H9 (cell line): ENCODE results near the gene NFIL3. TPM values are rescaled to one million over a fixed set of nuclear protein-coding genes. Genes with fewer than 3 reads are reported as not detected.

Experiments used
- DNase-seq: peaks from one replicate; pipeline ENCODE4 v3.0.0-alpha.2; 2017
- H2AFZ ChIP-seq: one replicate; pipeline ENCODE4 v1.6.1; 2013; ENCODE audit warnings: mild to moderate bottlenecking, low read length, control low read depth, moderate library complexity
- H2AK5ac ChIP-seq: 2 replicates; pipeline ENCODE4 v1.6.1; 2013; ENCODE audit warnings: low read length, control low read depth, mixed read lengths; ENCODE audit not compliant: insufficient read length
- H2BK120ac ChIP-seq: one replicate; pipeline ENCODE4 v1.6.1; 2013; ENCODE audit warnings: low read depth, mild to moderate bottlenecking, low read length, control low read depth, inconsistent platforms; ENCODE audit not compliant: poor library complexity, severe bottlenecking
- H2BK12ac ChIP-seq: 2 replicates; pipeline ENCODE4 v1.6.1; 2013; ENCODE audit warnings: low read length, control low read depth, mixed read lengths, low read depth; ENCODE audit not compliant: insufficient read length
- H2BK15ac ChIP-seq: 2 replicates; pipeline ENCODE4 v1.6.1; 2013; ENCODE audit warnings: low read depth, low read length, control low read depth
- H2BK20ac ChIP-seq: one replicate; pipeline ENCODE4 v1.6.1; 2013; ENCODE audit warnings: low read depth, mild to moderate bottlenecking, low read length, control low read depth, inconsistent platforms; ENCODE audit not compliant: poor library complexity, severe bottlenecking
- H2BK5ac ChIP-seq: 2 replicates; pipeline ENCODE4 v1.6.1; 2013; ENCODE audit warnings: low read length, control low read depth, mixed read lengths; ENCODE audit not compliant: insufficient read length
- H3K14ac ChIP-seq: 2 replicates; pipeline ENCODE4 v1.6.1; 2013; ENCODE audit warnings: low read length, control low read depth; ENCODE audit not compliant: insufficient read depth
- H3K18ac ChIP-seq: 2 replicates; pipeline ENCODE4 v1.6.1; 2013; ENCODE audit warnings: low read depth, mild to moderate bottlenecking, mixed read lengths, low read length, control low read depth; ENCODE audit not compliant: insufficient read length
- H3K23ac ChIP-seq: 2 replicates; pipeline ENCODE4 v1.6.1; 2013; ENCODE audit warnings: low read length, control low read depth, mixed read lengths, low read depth; ENCODE audit not compliant: insufficient read length
- H3K23me2 ChIP-seq: 2 replicates; pipeline ENCODE4 v1.6.1; 2013; ENCODE audit warnings: low read depth, mild to moderate bottlenecking, mixed read lengths, low read length, control low read depth; ENCODE audit not compliant: insufficient read length, poor library complexity, severe bottlenecking
- H3K27ac ChIP-seq: 2 replicates; pipeline ENCODE4 v1.5.1; 2013; ENCODE audit warnings: low read length, control low read depth, mixed read lengths, low read depth; ENCODE audit not compliant: insufficient read length
- H3K27me3 ChIP-seq: 2 replicates; pipeline ENCODE4 v1.6.1; 2013; ENCODE audit warnings: low read length, control low read depth, inconsistent platforms; ENCODE audit not compliant: insufficient read depth
- H3K4ac ChIP-seq: 2 replicates; pipeline ENCODE4 v1.6.1; 2013; ENCODE audit warnings: low read depth, mild to moderate bottlenecking, control low read depth, inconsistent platforms, low read length, moderate library complexity
- H3K4me1 ChIP-seq: 2 replicates; pipeline ENCODE4 v1.6.1; 2013; ENCODE audit warnings: low read length, control low read depth, inconsistent platforms; ENCODE audit not compliant: insufficient read depth
- H3K4me2 ChIP-seq: 2 replicates; pipeline ENCODE4 v1.6.1; 2013; ENCODE audit warnings: low read length, control low read depth, mixed read lengths; ENCODE audit not compliant: insufficient read length, insufficient read depth
- H3K56ac ChIP-seq: 2 replicates; pipeline ENCODE4 v1.6.1; 2013; ENCODE audit warnings: low read depth, mild to moderate bottlenecking, mixed read lengths, low read length, control low read depth; ENCODE audit not compliant: insufficient read length
- H3K79me1 ChIP-seq: 2 replicates; pipeline ENCODE4 v1.6.1; 2013; ENCODE audit warnings: low read depth, mild to moderate bottlenecking, moderate library complexity, low read length, control low read depth, inconsistent platforms; ENCODE audit not compliant: insufficient read depth, poor library complexity, severe bottlenecking
- H3K79me2 ChIP-seq: 2 replicates; pipeline ENCODE4 v1.6.1; 2013; ENCODE audit warnings: low read length, control low read depth, inconsistent platforms; ENCODE audit not compliant: insufficient read depth
- H3K9ac ChIP-seq: 2 replicates; pipeline ENCODE4 v1.6.1; 2013; ENCODE audit warnings: low read length, control low read depth, mixed read lengths; ENCODE audit not compliant: insufficient read length; ENCODE audit errors: extremely low read depth
- H3K9me3 ChIP-seq: one replicate; pipeline ENCODE4 v1.6.1; 2013; ENCODE audit warnings: low read depth, low read length, inconsistent platforms; ENCODE audit not compliant: control insufficient read depth
- H3T11ph ChIP-seq: one replicate; pipeline ENCODE4 v1.6.1; 2013; ENCODE audit warnings: mild to moderate bottlenecking, low read length, control low read depth, inconsistent platforms
- H4K20me1 ChIP-seq: one replicate; pipeline ENCODE4 v1.6.1; 2013; ENCODE audit not compliant: control insufficient read depth, insufficient read length, insufficient read depth
- H4K5ac ChIP-seq: 2 replicates; pipeline ENCODE4 v1.6.1; 2013; ENCODE audit warnings: low read depth, mild to moderate bottlenecking, mixed read lengths, low read length, control low read depth; ENCODE audit not compliant: insufficient read length
- H4K8ac ChIP-seq: replicated peaks from 2 replicates; pipeline ENCODE4 v1.6.1; 2013; ENCODE audit warnings: low read length, control low read depth, mixed read lengths, low read depth; ENCODE audit not compliant: insufficient read length
- H4K91ac ChIP-seq: 2 replicates; pipeline ENCODE4 v1.6.1; 2013; ENCODE audit warnings: low read depth, mild to moderate bottlenecking, moderate library complexity, mixed read lengths, low read length, control low read depth; ENCODE audit not compliant: insufficient read length
- H3K27ac Mint-ChIP-seq, 3 experiments: 2 replicates in 2 of 3; 3 replicates in 1 of 3; pipeline ENCODE4 v1.8.0; 2020 to 2021; ENCODE audit warnings: mixed read lengths in 3 of 3, mild to moderate bottlenecking in 1 of 3, moderate library complexity in 1 of 3
- H3K27me3 Mint-ChIP-seq: 2 replicates; pipeline ENCODE4 v1.8.0; 2021; ENCODE audit warnings: low read depth, mild to moderate bottlenecking, moderate library complexity, mixed read lengths
- H3K36me3 Mint-ChIP-seq, 3 experiments: 2 replicates in 2 of 3; 3 replicates in 1 of 3; pipeline ENCODE4 v1.8.0; 2020 to 2021; ENCODE audit warnings: low read depth in 3 of 3, mixed read lengths in 3 of 3; ENCODE audit not compliant: insufficient read depth in 1 of 3
- H3K4me1 Mint-ChIP-seq, 2 experiments: 2 replicates each; pipeline ENCODE4 v1.8.0; 2020; ENCODE audit warnings: mixed read lengths in 2 of 2
- H3K4me3 Mint-ChIP-seq, 2 experiments: 2 replicates in 1 of 2; 3 replicates in 1 of 2; pipeline ENCODE4 v1.8.0; 2020 to 2021; ENCODE audit warnings: mild to moderate bottlenecking in 2 of 2, mixed read lengths in 2 of 2, moderate library complexity in 1 of 2
- H3K9me3 Mint-ChIP-seq, 2 experiments: 2 replicates in 1 of 2; 3 replicates in 1 of 2; pipeline ENCODE4 v1.8.0; 2020; ENCODE audit warnings: mild to moderate bottlenecking in 2 of 2, mixed read lengths in 2 of 2, moderate library complexity in 1 of 2
- CTCF ChIP-seq: fragments of 200-600 bp; sonication (generic); conservative IDR thresholded peaks from 3 replicates; pipeline ENCODE4 v1.8.0; 2021; ENCODE audit warnings: antibody characterized with exemption, mild to moderate bottlenecking
- WGBS: extraction: QIAGEN DNeasy Blood & Tissue Kit; methylation state at CpG from one replicate; pipeline ENCODE4 v1.1.7; 2013; ENCODE audit warnings: missing lambda C conversion rate, low lambda C conversion rate, mixed read lengths; ENCODE audit not compliant: insufficient read length; ENCODE audit errors: extremely low coverage; 5-methylcytosine and 5-hydroxymethylcytosine counted together
- total RNA-seq: library from RNA; stranded (reverse); gene quantifications from 2 replicates; pipeline ENCODE4 v1.2.1, GENCODE V29; 2021

NFIL3 gene
- total RNA-seq, 1 experiment from 2014 or later: 8.4 TPM

GRCh38 chr9:91451431-91452270 lies 28.0 kb upstream of the NFIL3 start:
- Histone ChIP-seq H2BK120ac (no peak overlapping the region), H4K91ac (no peak overlapping the region), H3K9ac (no peak overlapping the region), H3K18ac (no peak overlapping the region), H2AK5ac (no peak overlapping the region), H2BK5ac (no peak overlapping the region), H3K4me1 (no peaks in the 10 kb centered on the region), H3K4me2 (no peak overlapping the region), H4K5ac (no peak overlapping the region), H2AFZ (no peak overlapping the region), H2BK12ac (no peak overlapping the region), H3K79me2 (no peaks in the 10 kb centered on the region), H3K56ac (no peak overlapping the region), H3K23ac (no peak overlapping the region), H2BK20ac (no peak overlapping the region), H4K8ac (no peak overlapping the region), H3K27me3 (no peaks in the 10 kb centered on the region), H3K23me2 (no peaks in the 10 kb centered on the region), H3T11ph (no peak overlapping the region), H3K79me1 (no peaks in the 10 kb centered on the region), H3K9me3 (no peaks in the 10 kb centered on the region), H3K27ac (no peak overlapping the region), H2BK15ac (no peak overlapping the region), H4K20me1 (no peaks in the 10 kb centered on the region), H3K14ac (no peak overlapping the region), H3K4ac (no peak overlapping the region)
- H3K4me1 Mint-ChIP-seq: peaks cover 4 to 6% of the 10 kb centered on the region in 2 experiments
- H3K27ac Mint-ChIP-seq: no peak overlapping the region
- peaks cover 3 to 5% of the 10 kb centered on the region in 2 experiments; a peak in 2 of 5 replicates for H3K9me3 Mint-ChIP-seq
- no peaks in the 10 kb centered on the region; a peak in 1 of 7 replicates for H3K36me3 Mint-ChIP-seq
- WGBS: no CpG with 5 or more reads among the region's 2 CpGs
- no peak overlapping the region for H3K4me3 Mint-ChIP-seq
- TF ChIP-seq CTCF: no peak
- H3K27me3 Mint-ChIP-seq: no peaks in the 10 kb centered on the region
- no peak for DNase-seq
